Tibial artery (tissue), 4 donors: ENCODE data around the gene RIPK3.
A peak's percentile ranks its signal among the peaks of the same experiment; 100 is the strongest.

Source experiments
- DNase-seq, 2 donors: peaks; one replicate each; pipeline ENCODE4 v3.0.0-alpha.2; 2019
- H3K27ac ChIP-seq, 2 donors: fragments of 200-600 bp; sonication (generic) in 1 of 2; 1 replicate in 1 of 2; 2 replicates in 1 of 2; pipeline ENCODE4 v1.5.1; 2018 to 2019; ENCODE audit warnings: mild to moderate bottlenecking in 1 of 2
- H3K27me3 ChIP-seq, 2 donors: fragments of 200-600 bp; sonication (generic) in 1 of 2; one replicate each; pipeline versions ENCODE4 v1.5.1 to v1.6.0; 2016 to 2019
- H3K36me3 ChIP-seq, 3 donors: fragments of 200-600 bp; sonication (generic) in 2 of 3; one replicate each; pipeline ENCODE4 v1.5.1; 2016 to 2019; ENCODE audit warnings: mild to moderate bottlenecking in 2 of 3
- H3K4me1 ChIP-seq, 4 donors: fragments of 200-600 bp; sonication (generic) in 2 of 4; 1 replicate in 3 of 4; 2 replicates in 1 of 4; pipeline ENCODE4 v1.5.1; 2016 to 2019
- H3K4me3 ChIP-seq, 2 donors: fragments of 200-600 bp; sonication (generic) in 1 of 2; 1 replicate in 1 of 2; 2 replicates in 1 of 2; pipeline ENCODE4 v1.5.1; 2018 to 2019; ENCODE audit warnings: mild to moderate bottlenecking in 2 of 2
- H3K9me3 ChIP-seq, 3 donors: fragments of 200-600 bp; sonication (generic) in 1 of 3; one replicate each; pipeline ENCODE4 v1.5.1; 2016 to 2019
- intact Hi-C: fragments of 100-400 bp; cut with DNase I; formaldehyde crosslinking; loops from one replicate; pipeline ENCODE4 v1.15.0; 2023; ENCODE audit warnings: low total_unique reads
- TF ChIP-seq, protein P1 (sequence below), 2 experiments: fragments of 200-600 bp in 1 of 2; fragments of 450-650 bp in 1 of 2; IDR thresholded peaks; one replicate each; pipeline ENCODE4 v1.5.1; 2017 to 2019; ENCODE audit warnings: antibody characterized with exemption in 2 of 2, mild to moderate bottlenecking in 1 of 2, moderate library complexity in 1 of 2

The RIPK3 gene

DNA sequence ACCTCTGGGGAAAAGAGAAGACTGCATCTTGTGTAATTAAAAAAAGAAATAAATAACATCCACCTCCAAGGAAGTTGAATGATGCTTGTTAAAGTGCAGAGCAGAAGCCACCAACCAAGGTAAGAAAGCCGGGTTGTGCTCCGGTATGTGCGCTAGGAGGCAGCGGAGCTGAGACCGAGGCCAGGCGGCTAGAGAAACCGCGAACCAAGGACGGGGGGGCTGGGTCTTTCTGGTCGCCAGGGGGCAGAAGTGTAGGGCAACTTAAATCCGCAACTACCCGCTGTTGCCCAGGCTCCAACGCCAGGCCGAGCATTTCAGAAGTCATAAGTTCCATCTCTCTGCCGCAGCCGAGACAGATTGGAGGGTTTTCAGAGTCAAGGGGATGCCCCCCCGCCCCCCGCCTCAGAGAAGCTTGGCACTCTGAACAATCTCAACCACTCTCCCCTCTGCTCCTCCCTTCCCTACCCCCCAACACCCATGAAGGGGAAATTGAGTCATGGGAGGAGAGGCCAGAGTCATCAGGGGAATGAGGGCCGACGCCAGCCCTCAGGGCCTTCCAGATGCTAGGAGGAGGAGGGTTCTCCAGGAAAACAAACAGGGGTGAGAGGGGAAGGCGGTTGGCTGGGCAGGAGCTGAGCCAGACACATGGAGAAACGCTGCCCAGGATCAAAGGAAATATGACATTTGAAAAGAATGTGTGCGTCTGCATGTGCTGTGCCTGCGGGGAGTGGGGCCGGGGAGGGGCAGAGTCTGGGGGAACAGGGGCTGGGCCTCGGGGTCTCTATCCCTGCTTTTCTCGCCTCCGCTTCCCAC is 26.0 kb upstream of the RIPK3 start:
- Histone ChIP-seq H3K36me3 (peaks cover 0 to 4% (median 0%) of the 10 kb centered on the region in 3 donors), H3K4me3 (peak overlapping the region; percentile 74 to 84), H3K9me3 (no peaks in the 10 kb centered on the region), H3K4me1 (peaks cover 0 to 32% (median 20%) of the 10 kb centered on the region in 4 donors), H3K27me3 (no peaks in the 10 kb centered on the region), H3K27ac (peak overlapping the region; percentile 97 to 98)
- peak; percentile 86 to 93 for DNase-seq
- TF ChIP-seq, protein P1, sequence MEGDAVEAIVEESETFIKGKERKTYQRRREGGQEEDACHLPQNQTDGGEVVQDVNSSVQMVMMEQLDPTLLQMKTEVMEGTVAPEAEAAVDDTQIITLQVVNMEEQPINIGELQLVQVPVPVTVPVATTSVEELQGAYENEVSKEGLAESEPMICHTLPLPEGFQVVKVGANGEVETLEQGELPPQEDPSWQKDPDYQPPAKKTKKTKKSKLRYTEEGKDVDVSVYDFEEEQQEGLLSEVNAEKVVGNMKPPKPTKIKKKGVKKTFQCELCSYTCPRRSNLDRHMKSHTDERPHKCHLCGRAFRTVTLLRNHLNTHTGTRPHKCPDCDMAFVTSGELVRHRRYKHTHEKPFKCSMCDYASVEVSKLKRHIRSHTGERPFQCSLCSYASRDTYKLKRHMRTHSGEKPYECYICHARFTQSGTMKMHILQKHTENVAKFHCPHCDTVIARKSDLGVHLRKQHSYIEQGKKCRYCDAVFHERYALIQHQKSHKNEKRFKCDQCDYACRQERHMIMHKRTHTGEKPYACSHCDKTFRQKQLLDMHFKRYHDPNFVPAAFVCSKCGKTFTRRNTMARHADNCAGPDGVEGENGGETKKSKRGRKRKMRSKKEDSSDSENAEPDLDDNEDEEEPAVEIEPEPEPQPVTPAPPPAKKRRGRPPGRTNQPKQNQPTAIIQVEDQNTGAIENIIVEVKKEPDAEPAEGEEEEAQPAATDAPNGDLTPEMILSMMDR (IDR thresholded peaks at IDR 0.05) = peak; percentile 85 to 87
- intact Hi-C loops = loop anchor here (2.0 kb wide), 1 partner anchor 65 kb away; no protein-coding TSS in a partner anchor

DNA sequence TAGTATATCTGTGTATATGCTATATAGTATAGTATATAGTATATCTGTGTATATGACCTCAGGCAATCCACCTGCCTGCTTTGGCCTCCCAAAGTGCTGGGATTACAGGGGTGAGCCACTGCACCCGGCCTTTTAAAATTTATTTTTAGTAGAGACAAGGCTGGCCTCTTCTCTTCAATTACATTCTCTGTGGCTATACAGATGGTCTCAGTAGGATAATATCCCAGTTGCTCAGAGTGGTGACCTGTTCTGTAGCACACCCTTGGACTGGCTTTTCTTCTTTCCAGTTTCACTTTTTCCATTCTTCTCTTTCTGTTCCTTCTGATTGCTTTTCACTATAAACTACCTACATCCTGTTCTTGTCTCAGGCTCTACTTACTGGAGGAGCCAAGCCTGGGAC is 25.1 kb upstream of the RIPK3 start:
- intact Hi-C loops = no loop called here

DNA sequence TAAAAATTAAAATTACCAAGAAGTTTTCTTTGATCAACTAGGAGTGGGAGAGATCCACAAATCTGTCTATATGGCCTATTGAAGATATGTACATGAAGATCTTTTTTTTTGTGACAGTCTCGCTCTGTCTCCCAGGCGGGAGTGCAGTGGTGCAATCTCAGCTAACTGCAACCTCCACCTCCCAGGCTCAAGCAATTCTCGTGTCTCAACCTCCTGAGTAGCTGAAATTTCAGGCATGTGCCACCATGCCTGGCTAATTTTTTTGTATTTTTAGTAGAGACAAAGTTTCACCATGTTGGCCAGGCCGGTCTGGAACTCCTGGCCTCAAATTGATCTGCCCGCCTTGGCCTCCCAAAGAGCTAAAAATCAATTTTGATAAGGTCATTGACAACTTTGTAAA is 23.6 kb upstream of the RIPK3 start:
- TF ChIP-seq, protein P1 (IDR thresholded peaks at IDR 0.05) = no peak

More for the DNA sequence above, 25.1 kb upstream of the RIPK3 start:
- TF ChIP-seq, protein P1 (IDR thresholded peaks at IDR 0.05) = no peak
- H3K36me3 ChIP-seq = no peaks in the 10 kb centered on the region
- H3K4me1 ChIP-seq = peaks cover 0 to 26% (median 16%) of the 10 kb centered on the region in 4 donors
- H3K27ac ChIP-seq = peak overlapping the region; percentile 97 to 98
- no peak overlapping the region for H3K4me3 ChIP-seq
- DNase-seq = no peak
- no peaks in the 10 kb centered on the region for H3K9me3 ChIP-seq
- H3K27me3 ChIP-seq = no peaks in the 10 kb centered on the region

DNA sequence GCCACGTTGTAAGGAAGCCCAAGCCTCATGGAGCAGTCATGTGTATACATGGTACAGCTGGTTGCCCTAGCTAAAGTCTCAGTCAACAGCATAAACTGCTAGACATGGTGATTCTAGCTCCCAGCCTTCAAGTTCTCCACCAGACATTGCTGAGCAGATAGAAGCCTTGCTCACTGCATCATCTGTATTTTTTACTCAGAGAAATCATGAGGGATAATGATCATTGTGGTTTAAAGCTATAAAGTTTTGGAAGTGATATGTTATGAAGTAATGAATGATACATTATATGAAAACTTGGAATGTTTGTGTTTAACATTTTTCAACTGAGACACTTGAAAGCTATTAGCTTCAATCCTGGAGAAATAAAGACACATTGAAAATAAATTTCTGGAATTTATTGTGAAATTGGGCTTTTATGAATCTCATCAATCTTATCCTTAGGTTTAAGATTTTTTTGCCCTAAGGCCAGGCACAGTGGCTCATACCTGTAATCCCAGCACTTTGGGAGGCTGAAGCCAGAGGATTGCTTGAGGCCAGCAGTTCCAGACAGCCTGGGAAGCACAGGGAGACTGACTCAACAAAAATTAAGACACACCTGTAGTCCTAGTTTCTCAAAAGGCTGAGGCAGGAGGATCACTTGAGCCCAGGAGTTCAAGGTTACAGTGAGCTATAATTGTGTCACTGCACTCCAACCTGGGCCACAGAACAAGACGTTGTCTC is 22.6 kb upstream of the RIPK3 start:
- no peaks in the 10 kb centered on the region for H3K27me3 ChIP-seq
- intact Hi-C loops = no loop called here

More for the DNA sequence above, 23.6 kb upstream of the RIPK3 start:
- DNase-seq = no peak
- intact Hi-C loops = no loop called here
- H3K9me3 ChIP-seq = no peaks in the 10 kb centered on the region
- H3K36me3 ChIP-seq = no peaks in the 10 kb centered on the region
- no peak overlapping the region for H3K27ac ChIP-seq
- H3K27me3 ChIP-seq = no peaks in the 10 kb centered on the region
- H3K4me3 ChIP-seq = no peak overlapping the region
- H3K4me1 ChIP-seq = peaks cover 0 to 15% (median 10%) of the 10 kb centered on the region in 4 donors

DNA sequence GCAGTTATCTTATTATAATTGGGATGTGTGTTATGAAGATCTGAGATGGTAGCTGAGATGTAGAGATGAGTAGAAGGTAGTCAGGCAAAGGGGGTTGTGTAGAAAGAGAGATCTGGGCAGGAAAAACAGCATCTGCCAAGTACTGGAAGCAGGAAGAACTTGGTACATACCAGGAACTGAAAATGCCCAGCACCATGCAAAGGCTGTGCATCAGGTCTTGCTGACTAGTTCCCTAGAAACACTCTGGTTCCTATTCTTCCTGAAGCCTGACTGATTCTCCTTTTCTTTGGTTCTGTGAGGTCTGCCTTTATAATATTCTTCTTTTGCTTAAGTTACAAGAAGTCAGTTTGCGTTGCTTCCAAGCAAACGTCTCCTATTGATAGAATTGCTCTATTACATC is 21.5 kb upstream of the RIPK3 start:
- intact Hi-C loops = no loop called here
- no peaks in the 10 kb centered on the region for H3K36me3 ChIP-seq
- H3K4me1 ChIP-seq = peaks cover 0 to 15% (median 10%) of the 10 kb centered on the region in 4 donors
- no peak overlapping the region for H3K27ac ChIP-seq
- no peak overlapping the region for H3K4me3 ChIP-seq
- H3K9me3 ChIP-seq = no peaks in the 10 kb centered on the region
- no peaks in the 10 kb centered on the region for H3K27me3 ChIP-seq
- TF ChIP-seq, protein P1 (IDR thresholded peaks at IDR 0.05) = no peak
- DNase-seq = no peak

More for the DNA sequence above, 22.6 kb upstream of the RIPK3 start:
- TF ChIP-seq, protein P1 (IDR thresholded peaks at IDR 0.05) = no peak
- H3K4me3 ChIP-seq = no peak overlapping the region
- no peaks in the 10 kb centered on the region for H3K36me3 ChIP-seq
- DNase-seq = no peak
- no peak overlapping the region for H3K27ac ChIP-seq
- H3K9me3 ChIP-seq = no peaks in the 10 kb centered on the region
- H3K4me1 ChIP-seq = peaks cover 0 to 15% (median 10%) of the 10 kb centered on the region in 4 donors
